ENCODE measurements around the gene GPN2. TPM values are rescaled to one million over a fixed set of nuclear protein-coding genes. Genes with fewer than 3 reads are reported as not detected.
"Not testable (repeated sequence)": the region's sequence is repeated elsewhere in the genome, so short reads cannot be mapped to it uniquely, and the experiment has no call there.

Gene GPN2
- total RNA-seq, 1 donor from 2014 or later = 33.4 TPM

GRCh38 chr1:26838474-26839338 is 51.4 kb downstream of the GPN2 start:
- Mint-ChIP-seq H3K27ac (peak overlapping the region; percentile 22), H3K4me3 (no peak overlapping the region), H3K4me1 (no peaks in the 10 kb centered on the region), H3K9me3 (no peaks in the 10 kb centered on the region), H3K27me3 (ENCODE audit: low read depth) (no peaks in the 10 kb centered on the region), H3K36me3 (peaks cover 37% of the 10 kb centered on the region)
- DNase-seq (ENCODE audit: low spot score in 2 of 2, unreplicated experiment in 2 of 2) = no peak
- no peak for TF ChIP-seq CTCF (IDR thresholded peaks at IDR 0.05; ENCODE audit: unreplicated experiment)

- not testable (repeated sequence) for DNase-seq (ENCODE audit: low spot score in 2 of 2, unreplicated experiment in 2 of 2); H3K27ac Mint-ChIP-seq; H3K4me1 Mint-ChIP-seq; H3K4me3 Mint-ChIP-seq; H3K27me3 Mint-ChIP-seq (ENCODE audit: low read depth); H3K9me3 Mint-ChIP-seq
- peaks cover 36% of the 10 kb centered on the region for H3K36me3 Mint-ChIP-seq
Observed at GRCh38 chr1:26837665-26838064, 52.4 kb downstream of the GPN2 start.

GRCh38 chr1:26833432-26834405 is 56.4 kb downstream of the GPN2 start:
- no peak for DNase-seq (ENCODE audit: low spot score in 2 of 2, unreplicated experiment in 2 of 2)
- H3K27me3 Mint-ChIP-seq (ENCODE audit: low read depth) = no peaks in the 10 kb centered on the region

GRCh38 chr1:26832249-26832960 is 57.7 kb downstream of the GPN2 start:
- Mint-ChIP-seq H3K27me3 (ENCODE audit: low read depth) (no peaks in the 10 kb centered on the region), H3K4me3 (no peak overlapping the region), H3K9me3 (no peaks in the 10 kb centered on the region), H3K27ac (no peak overlapping the region), H3K36me3 (peaks cover 25% of the 10 kb centered on the region), H3K4me1 (peaks cover 21% of the 10 kb centered on the region)
- DNase-seq (ENCODE audit: low spot score in 2 of 2, unreplicated experiment in 2 of 2) = no peak
- no peak for TF ChIP-seq CTCF (IDR thresholded peaks at IDR 0.05; ENCODE audit: unreplicated experiment)

More at GRCh38 chr1:26833432-26834405, 56.4 kb downstream of the GPN2 start:
- Mint-ChIP-seq H3K9me3 (no peaks in the 10 kb centered on the region), H3K4me1 (peaks cover 9% of the 10 kb centered on the region), H3K4me3 (no peak overlapping the region), H3K36me3 (peaks cover 31% of the 10 kb centered on the region), H3K27ac (no peak overlapping the region)
- TF ChIP-seq CTCF (IDR thresholded peaks at IDR 0.05; ENCODE audit: unreplicated experiment) = no peak

GRCh38 chr1:26831546-26832248 is 58.4 kb downstream of the GPN2 start:
- Mint-ChIP-seq H3K27ac (peak overlapping the region; percentile 26), H3K9me3 (no peaks in the 10 kb centered on the region), H3K4me1 (peaks cover 23% of the 10 kb centered on the region), H3K36me3 (peaks cover 25% of the 10 kb centered on the region), H3K27me3 (ENCODE audit: low read depth) (no peaks in the 10 kb centered on the region), H3K4me3 (no peak overlapping the region)
- DNase-seq (ENCODE audit: low spot score in 2 of 2, unreplicated experiment in 2 of 2) = no peak
- no peak for TF ChIP-seq CTCF (IDR thresholded peaks at IDR 0.05; ENCODE audit: unreplicated experiment)
